ENCODE results near the gene ZBTB7C. TPM values are rescaled to one million over a fixed set of nuclear protein-coding genes. Genes with fewer than 3 reads are reported as not detected.

The ZBTB7C gene
- total RNA-seq, 3 donors from 2014 or later = 0.05 to 0.29 TPM; not detected in 1

GRCh38 chr18:48105317-48105716 is 303.9 kb downstream of the ZBTB7C start:
- H3K27me3 Mint-ChIP-seq (ENCODE audit: low read depth) = peaks cover 29% of the 10 kb centered on the region
- no peak for DNase-seq
- no peak overlapping the region for H3K4me3 Mint-ChIP-seq
- no peaks in the 10 kb centered on the region for H3K9me3 Mint-ChIP-seq
- no peaks in the 10 kb centered on the region for H3K36me3 Mint-ChIP-seq (ENCODE audit: insufficient read depth)
- no peaks in the 10 kb centered on the region for H3K4me1 Mint-ChIP-seq (ENCODE audit: low read depth)
- ATAC-seq = no peak

GRCh38 chr18:48104705-48105104 is 304.5 kb downstream of the ZBTB7C start:
- H3K4me1 Mint-ChIP-seq (ENCODE audit: low read depth) = no peaks in the 10 kb centered on the region
- DNase-seq = no peak
- no peaks in the 10 kb centered on the region for H3K36me3 Mint-ChIP-seq (ENCODE audit: insufficient read depth)
- H3K27me3 Mint-ChIP-seq (ENCODE audit: low read depth) = peaks cover 34% of the 10 kb centered on the region
- ATAC-seq = no peak
- no peak overlapping the region for H3K4me3 Mint-ChIP-seq
- H3K9me3 Mint-ChIP-seq = no peaks in the 10 kb centered on the region

GRCh38 chr18:48100651-48101165 is 308.5 kb downstream of the ZBTB7C start:
- no peaks in the 10 kb centered on the region for H3K36me3 Mint-ChIP-seq (ENCODE audit: insufficient read depth)
- no peak for ATAC-seq
- H3K4me1 Mint-ChIP-seq (ENCODE audit: low read depth) = no peaks in the 10 kb centered on the region
- no peaks in the 10 kb centered on the region for H3K9me3 Mint-ChIP-seq
- no peak for DNase-seq
- peaks cover 23% of the 10 kb centered on the region for H3K27me3 Mint-ChIP-seq (ENCODE audit: low read depth)
- no peak overlapping the region for H3K4me3 Mint-ChIP-seq

GRCh38 chr18:48100165-48100575 is 309.0 kb downstream of the ZBTB7C start:
- no peaks in the 10 kb centered on the region for H3K9me3 Mint-ChIP-seq
- peaks cover 21% of the 10 kb centered on the region for H3K27me3 Mint-ChIP-seq (ENCODE audit: low read depth)
- DNase-seq (no peak), ATAC-seq (no peak)
- no peaks in the 10 kb centered on the region for H3K4me1 Mint-ChIP-seq (ENCODE audit: low read depth)
- H3K36me3 Mint-ChIP-seq (ENCODE audit: insufficient read depth) = no peaks in the 10 kb centered on the region
- no peak overlapping the region for H3K4me3 Mint-ChIP-seq

- Mint-ChIP-seq H3K36me3 (ENCODE audit: insufficient read depth) (no peaks in the 10 kb centered on the region), H3K4me3 (no peak overlapping the region), H3K9me3 (no peaks in the 10 kb centered on the region), H3K4me1 (ENCODE audit: low read depth) (no peaks in the 10 kb centered on the region), H3K27me3 (ENCODE audit: low read depth) (peaks cover 21% of the 10 kb centered on the region)
- DNase-seq (no peak), ATAC-seq (no peak)
Observed at GRCh38 chr18:48099481-48100164, 309.6 kb downstream of the ZBTB7C start.

GRCh38 chr18:48098538-48098937 is 310.6 kb downstream of the ZBTB7C start:
- Mint-ChIP-seq H3K9me3 (no peaks in the 10 kb centered on the region), H3K4me1 (ENCODE audit: low read depth) (no peaks in the 10 kb centered on the region), H3K36me3 (ENCODE audit: insufficient read depth) (no peaks in the 10 kb centered on the region), H3K27me3 (ENCODE audit: low read depth) (peaks cover 16% of the 10 kb centered on the region), H3K4me3 (no peak overlapping the region)
- DNase-seq = no peak
- no peak for ATAC-seq

GRCh38 chr18:48098007-48098406 is 311.2 kb downstream of the ZBTB7C start:
- no peaks in the 10 kb centered on the region for H3K36me3 Mint-ChIP-seq (ENCODE audit: insufficient read depth)
- ATAC-seq = no peak
- H3K9me3 Mint-ChIP-seq = no peaks in the 10 kb centered on the region
- no peaks in the 10 kb centered on the region for H3K4me1 Mint-ChIP-seq (ENCODE audit: low read depth)
- no peak for DNase-seq
- peaks cover 16% of the 10 kb centered on the region for H3K27me3 Mint-ChIP-seq (ENCODE audit: low read depth)
- no peak overlapping the region for H3K4me3 Mint-ChIP-seq

- ATAC-seq = no peak
- Mint-ChIP-seq H3K27me3 (ENCODE audit: low read depth) (peaks cover 10% of the 10 kb centered on the region), H3K36me3 (ENCODE audit: insufficient read depth) (no peaks in the 10 kb centered on the region)
Observed at GRCh38 chr18:48095726-48096125, 313.5 kb downstream of the ZBTB7C start.

GRCh38 chr18:48093104-48093503 is 316.1 kb downstream of the ZBTB7C start:
- ATAC-seq (no peak), DNase-seq (no peak)
- Mint-ChIP-seq H3K9me3 (no peaks in the 10 kb centered on the region), H3K36me3 (ENCODE audit: insufficient read depth) (no peaks in the 10 kb centered on the region), H3K27me3 (ENCODE audit: low read depth) (peaks cover 3% of the 10 kb centered on the region), H3K4me3 (no peak overlapping the region), H3K4me1 (ENCODE audit: low read depth) (no peaks in the 10 kb centered on the region)

More at GRCh38 chr18:48095726-48096125, 313.5 kb downstream of the ZBTB7C start:
- Mint-ChIP-seq H3K4me1 (ENCODE audit: low read depth) (no peaks in the 10 kb centered on the region), H3K9me3 (no peaks in the 10 kb centered on the region), H3K4me3 (no peak overlapping the region)
- no peak for DNase-seq

- DNase-seq (no peak), ATAC-seq (no peak)
- no peaks in the 10 kb centered on the region for H3K36me3 Mint-ChIP-seq (ENCODE audit: insufficient read depth)
- no peak overlapping the region for H3K4me3 Mint-ChIP-seq
- H3K9me3 Mint-ChIP-seq = no peaks in the 10 kb centered on the region
- H3K27me3 Mint-ChIP-seq (ENCODE audit: low read depth) = peaks cover 2% of the 10 kb centered on the region
- no peaks in the 10 kb centered on the region for H3K4me1 Mint-ChIP-seq (ENCODE audit: low read depth)
Observed at GRCh38 chr18:48091869-48092497, 317.2 kb downstream of the ZBTB7C start.

GRCh38 chr18:48090702-48091101 is 318.5 kb downstream of the ZBTB7C start:
- DNase-seq = no peak
- H3K27me3 Mint-ChIP-seq (ENCODE audit: low read depth) = no peaks in the 10 kb centered on the region
- no peak overlapping the region for H3K4me3 Mint-ChIP-seq
- no peaks in the 10 kb centered on the region for H3K36me3 Mint-ChIP-seq (ENCODE audit: insufficient read depth)
- H3K9me3 Mint-ChIP-seq = no peaks in the 10 kb centered on the region
- ATAC-seq = no peak
- no peaks in the 10 kb centered on the region for H3K4me1 Mint-ChIP-seq (ENCODE audit: low read depth)

GRCh38 chr18:48090021-48090420 is 319.2 kb downstream of the ZBTB7C start:
- no peak for ATAC-seq
- Mint-ChIP-seq H3K4me3 (no peak overlapping the region), H3K36me3 (ENCODE audit: insufficient read depth) (no peaks in the 10 kb centered on the region), H3K4me1 (ENCODE audit: low read depth) (no peaks in the 10 kb centered on the region), H3K9me3 (no peaks in the 10 kb centered on the region), H3K27me3 (ENCODE audit: low read depth) (no peaks in the 10 kb centered on the region)
- DNase-seq = no peak

- no peak for ATAC-seq
Observed at GRCh38 chr18:48085781-48086487, 323.2 kb downstream of the ZBTB7C start.

GRCh38 chr18:48084858-48085257 is 324.3 kb downstream of the ZBTB7C start:
- no peaks in the 10 kb centered on the region for H3K4me1 Mint-ChIP-seq (ENCODE audit: low read depth)
- DNase-seq (no peak), ATAC-seq (no peak)
- no peaks in the 10 kb centered on the region for H3K36me3 Mint-ChIP-seq (ENCODE audit: insufficient read depth)
- H3K27me3 Mint-ChIP-seq (ENCODE audit: low read depth) = no peaks in the 10 kb centered on the region
- no peaks in the 10 kb centered on the region for H3K9me3 Mint-ChIP-seq
- no peak overlapping the region for H3K4me3 Mint-ChIP-seq

More at GRCh38 chr18:48085781-48086487, 323.2 kb downstream of the ZBTB7C start:
- no peaks in the 10 kb centered on the region for H3K9me3 Mint-ChIP-seq
- no peak overlapping the region for H3K4me3 Mint-ChIP-seq
- no peak for DNase-seq
- no peaks in the 10 kb centered on the region for H3K4me1 Mint-ChIP-seq (ENCODE audit: low read depth)
- H3K36me3 Mint-ChIP-seq (ENCODE audit: insufficient read depth) = no peaks in the 10 kb centered on the region
- H3K27me3 Mint-ChIP-seq (ENCODE audit: low read depth) = no peaks in the 10 kb centered on the region
